22Rv1 (cell line): Measurements from ENCODE around the gene COL4A2.

ENCODE experiments used
- CTCF ChIP-seq: fragments of 450-650 bp; IDR thresholded peaks from 2 replicates; pipeline ENCODE4 v1.5.1; 2017; ENCODE audit warnings: mild to moderate bottlenecking
- ZFX ChIP-seq: fragments of 450-650 bp; IDR thresholded peaks from 2 replicates; pipeline ENCODE4 v1.6.1; 2017; ENCODE audit warnings: antibody characterized with exemption, borderline replicate concordance

- TF ChIP-seq CTCF (no peak), ZFX (no peak)
Measured at GRCh38 chr13:110285991-110286832, 20.9 kb upstream of the COL4A2 start.
